GM21529 (cell line): ENCODE data around the gene LRRC23.
"Not testable (repeated sequence)": the region's sequence is repeated elsewhere in the genome, so short reads cannot be mapped to it uniquely, and the experiment has no call there.

ENCODE experiments used
- ATAC-seq: cut with Tn5 transposase; IDR thresholded peaks from one replicate; pipeline ENCODE4 v1.9.1; 2021; ENCODE audit not compliant: unreplicated experiment

The LRRC23 gene

GRCh38 chr12:6904280-6905276, at the start of gene LRRC23:
Gene LRRC23, plus strand, starts transcription at chr12:6904822. Its CDS starts 812 bp downstream, at chr12:6905634.
- peak; percentile 96 for ATAC-seq

DNA sequence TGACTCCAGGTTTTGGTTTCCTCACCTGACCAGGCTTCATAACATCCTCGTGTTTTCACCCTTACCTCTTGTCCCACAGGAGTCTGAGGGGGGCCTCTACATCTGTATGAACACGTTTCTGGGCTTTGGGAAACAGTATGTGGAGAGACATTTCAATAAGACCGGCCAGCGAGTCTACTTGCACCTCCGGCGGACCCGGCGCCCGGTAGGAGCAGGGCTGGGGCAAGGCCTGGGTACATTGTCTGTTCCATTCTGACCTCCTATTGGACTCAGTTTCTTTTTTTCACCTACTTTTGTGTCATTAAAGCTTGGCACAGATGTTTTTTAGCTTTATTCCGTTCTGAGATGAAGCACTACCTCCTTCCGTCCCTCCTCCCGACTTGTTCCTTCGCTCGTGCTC, 49.3 kb upstream of the LRRC23 start:
- ATAC-seq: no peak

- no peak for ATAC-seq
Measured at GRCh38 chr12:6858799-6859198, 45.8 kb upstream of the LRRC23 start.

GRCh38 chr12:6860116-6860515, 44.5 kb upstream of the LRRC23 start:
- no peak for ATAC-seq

- ATAC-seq: no peak
Measured at GRCh38 chr12:6860942-6861341, 43.7 kb upstream of the LRRC23 start.

GRCh38 chr12:6861391-6861790, 43.2 kb upstream of the LRRC23 start:
- no peak for ATAC-seq

GRCh38 chr12:6863033-6863432, 41.6 kb upstream of the LRRC23 start:
- ATAC-seq: no peak

GRCh38 chr12:6863586-6864321, 40.9 kb upstream of the LRRC23 start:
- ATAC-seq: no peak

GRCh38 chr12:6865307-6865706, 39.3 kb upstream of the LRRC23 start:
- not testable (repeated sequence) for ATAC-seq

DNA sequence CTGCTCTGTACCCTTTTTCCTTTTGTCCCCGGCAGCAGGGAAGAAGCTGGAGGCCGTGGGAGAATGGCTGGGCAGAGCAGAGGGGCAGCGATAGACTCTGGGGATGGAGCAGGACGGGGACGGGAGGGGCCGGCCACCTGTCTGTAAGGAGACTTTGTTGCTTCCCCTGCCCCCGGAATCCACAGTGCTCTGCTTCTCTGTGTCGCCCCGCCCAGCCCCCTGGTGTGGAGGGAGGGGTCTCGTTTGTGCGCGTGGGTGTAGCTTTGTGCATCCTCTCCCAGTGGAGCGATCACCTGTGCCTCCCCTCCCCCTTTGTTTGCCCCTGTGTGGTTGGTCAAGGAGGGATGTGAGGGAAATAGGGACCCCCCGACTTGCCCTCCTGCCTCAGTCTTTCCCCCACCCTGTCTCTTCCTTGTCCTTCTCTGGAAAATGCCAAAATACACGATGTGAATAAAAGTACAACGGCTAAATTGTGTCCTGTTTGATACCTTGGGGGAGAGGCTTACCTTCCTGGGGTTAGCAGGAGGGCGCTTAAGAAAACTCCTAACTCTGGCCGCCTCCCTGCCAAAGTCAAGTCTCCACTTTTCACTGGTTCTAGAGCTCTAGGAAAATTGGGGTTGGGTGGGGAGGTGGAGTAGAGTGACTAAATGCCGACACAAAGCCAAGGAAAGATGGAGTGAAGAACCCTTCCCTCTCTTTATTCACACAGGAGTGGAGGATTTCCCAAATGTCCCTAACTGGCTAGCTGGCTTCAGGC, 38.3 kb upstream of the LRRC23 start:
- no peak for ATAC-seq

- ATAC-seq: peak; percentile 17
Measured at GRCh38 chr12:6866920-6867412, 37.7 kb upstream of the LRRC23 start.

GRCh38 chr12:6867413-6868210, 37.0 kb upstream of the LRRC23 start, which contains the start of gene TPI1:
Gene TPI1, plus strand, starts transcription at chr12:6867531. Its CDS starts 36 bp downstream, at chr12:6867567.
- ATAC-seq: peak; percentile 55

DNA sequence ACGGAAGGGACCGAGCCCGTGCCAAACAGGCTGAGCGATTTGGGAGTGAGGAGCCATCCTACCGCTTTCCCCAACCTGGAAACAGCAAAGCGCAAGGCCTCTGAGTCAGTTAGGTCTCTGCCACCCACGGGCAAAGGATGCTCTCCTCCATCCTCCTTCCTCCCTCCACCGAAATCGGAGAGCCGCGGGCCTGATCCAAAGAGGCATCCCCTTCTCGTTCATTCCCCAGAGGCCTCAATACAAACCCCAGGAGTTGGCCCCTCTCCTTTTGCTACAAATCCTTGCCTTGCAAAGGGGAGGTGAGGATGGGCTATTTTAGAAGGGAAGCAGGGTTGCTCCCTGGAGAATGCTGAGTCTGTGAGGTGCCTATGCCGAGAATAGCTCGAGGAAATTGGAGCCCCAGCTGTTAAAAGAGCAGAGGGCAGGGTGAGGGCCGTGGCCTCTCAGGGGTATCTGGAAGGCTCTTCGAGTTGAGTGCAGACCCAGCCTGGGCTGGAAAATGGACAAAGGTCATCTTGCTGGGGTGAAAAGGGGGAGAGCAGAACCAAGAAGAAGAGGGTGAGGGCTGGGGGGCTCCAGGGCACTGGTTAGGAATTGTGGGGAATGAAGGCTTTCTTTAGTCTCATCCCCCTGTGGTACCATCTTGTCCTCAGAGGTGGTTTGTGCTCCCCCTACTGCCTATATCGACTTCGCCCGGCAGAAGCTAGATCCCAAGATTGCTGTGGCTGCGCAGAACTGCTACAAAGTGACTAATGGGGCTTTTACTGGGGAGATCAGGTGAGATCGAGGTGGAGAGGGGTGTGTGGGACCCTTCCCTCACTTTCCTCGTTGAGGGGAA, 36.2 kb upstream of the LRRC23 start:
- ATAC-seq: no peak

- ATAC-seq: no peak
Measured at GRCh38 chr12:6869049-6870021, 35.3 kb upstream of the LRRC23 start.

DNA sequence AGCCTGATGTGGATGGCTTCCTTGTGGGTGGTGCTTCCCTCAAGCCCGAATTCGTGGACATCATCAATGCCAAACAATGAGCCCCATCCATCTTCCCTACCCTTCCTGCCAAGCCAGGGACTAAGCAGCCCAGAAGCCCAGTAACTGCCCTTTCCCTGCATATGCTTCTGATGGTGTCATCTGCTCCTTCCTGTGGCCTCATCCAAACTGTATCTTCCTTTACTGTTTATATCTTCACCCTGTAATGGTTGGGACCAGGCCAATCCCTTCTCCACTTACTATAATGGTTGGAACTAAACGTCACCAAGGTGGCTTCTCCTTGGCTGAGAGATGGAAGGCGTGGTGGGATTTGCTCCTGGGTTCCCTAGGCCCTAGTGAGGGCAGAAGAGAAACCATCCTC, 34.3 kb upstream of the LRRC23 start:
- ATAC-seq: not testable (repeated sequence)

DNA sequence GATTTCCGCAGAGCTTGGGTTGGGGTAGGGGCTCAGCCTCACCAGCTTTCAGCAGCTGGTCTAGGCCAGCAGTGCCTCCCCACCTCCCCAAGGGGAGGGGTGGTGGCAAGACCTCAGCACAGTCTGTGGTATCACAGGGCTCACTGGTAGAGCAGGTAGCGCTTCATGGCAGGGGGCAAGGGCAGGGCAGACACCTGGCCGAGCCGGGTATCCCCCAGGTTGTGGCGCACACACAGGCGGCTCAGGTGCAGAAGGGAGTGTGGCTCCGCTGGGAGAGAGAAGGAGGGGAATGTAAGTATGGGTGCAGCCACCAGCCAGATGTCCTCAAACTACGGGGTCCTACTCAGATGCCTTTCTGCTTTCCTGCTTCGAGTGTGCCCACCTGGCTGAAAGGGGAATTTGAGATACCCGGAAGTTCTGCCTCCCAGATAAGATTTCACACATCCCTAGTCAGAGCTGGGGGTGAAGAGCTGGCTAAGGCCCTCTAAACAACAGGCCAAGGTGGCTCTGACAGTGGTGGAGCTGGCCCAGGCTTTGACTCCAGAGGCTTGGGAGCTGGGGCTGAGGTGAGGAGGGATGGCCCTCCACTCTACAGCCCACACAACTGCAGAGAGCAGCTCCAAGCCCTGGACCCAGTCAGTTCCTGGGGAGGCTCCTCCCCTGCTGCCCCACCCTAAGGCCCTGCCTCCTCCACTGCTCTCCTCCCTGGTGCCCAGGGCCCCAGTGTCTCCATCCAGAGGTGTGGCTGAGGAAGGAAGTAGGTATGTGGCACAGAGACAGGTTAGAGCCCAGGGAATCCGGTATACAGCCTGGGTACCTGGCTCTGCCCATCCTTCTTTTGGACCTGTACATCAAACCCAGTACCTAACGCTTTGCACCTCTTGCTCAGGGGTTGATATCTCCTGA, 33.3 kb upstream of the LRRC23 start:
- ATAC-seq: no peak
